H9 (cell line): ENCODE measurements around the gene MISP3. TPM values are rescaled to one million over a fixed set of nuclear protein-coding genes. Genes with fewer than 3 reads are reported as not detected.

Source experiments
- DNase-seq: peaks from one replicate; pipeline ENCODE4 v3.0.0-alpha.2; 2017
- H2AFZ ChIP-seq: one replicate; pipeline ENCODE4 v1.6.1; 2013; ENCODE audit warnings: mild to moderate bottlenecking, low read length, control low read depth, moderate library complexity
- H2AK5ac ChIP-seq: 2 replicates; pipeline ENCODE4 v1.6.1; 2013; ENCODE audit warnings: low read length, control low read depth, mixed read lengths; ENCODE audit not compliant: insufficient read length
- H2BK120ac ChIP-seq: one replicate; pipeline ENCODE4 v1.6.1; 2013; ENCODE audit warnings: low read depth, mild to moderate bottlenecking, low read length, control low read depth, inconsistent platforms; ENCODE audit not compliant: poor library complexity, severe bottlenecking
- H2BK12ac ChIP-seq: 2 replicates; pipeline ENCODE4 v1.6.1; 2013; ENCODE audit warnings: low read length, control low read depth, mixed read lengths, low read depth; ENCODE audit not compliant: insufficient read length
- H2BK15ac ChIP-seq: 2 replicates; pipeline ENCODE4 v1.6.1; 2013; ENCODE audit warnings: low read depth, low read length, control low read depth
- H2BK20ac ChIP-seq: one replicate; pipeline ENCODE4 v1.6.1; 2013; ENCODE audit warnings: low read depth, mild to moderate bottlenecking, low read length, control low read depth, inconsistent platforms; ENCODE audit not compliant: poor library complexity, severe bottlenecking
- H2BK5ac ChIP-seq: 2 replicates; pipeline ENCODE4 v1.6.1; 2013; ENCODE audit warnings: low read length, control low read depth, mixed read lengths; ENCODE audit not compliant: insufficient read length
- H3K14ac ChIP-seq: 2 replicates; pipeline ENCODE4 v1.6.1; 2013; ENCODE audit warnings: low read length, control low read depth; ENCODE audit not compliant: insufficient read depth
- H3K18ac ChIP-seq: 2 replicates; pipeline ENCODE4 v1.6.1; 2013; ENCODE audit warnings: low read depth, mild to moderate bottlenecking, mixed read lengths, low read length, control low read depth; ENCODE audit not compliant: insufficient read length
- H3K23ac ChIP-seq: 2 replicates; pipeline ENCODE4 v1.6.1; 2013; ENCODE audit warnings: low read length, control low read depth, mixed read lengths, low read depth; ENCODE audit not compliant: insufficient read length
- H3K23me2 ChIP-seq: 2 replicates; pipeline ENCODE4 v1.6.1; 2013; ENCODE audit warnings: low read depth, mild to moderate bottlenecking, mixed read lengths, low read length, control low read depth; ENCODE audit not compliant: insufficient read length, poor library complexity, severe bottlenecking
- H3K27ac ChIP-seq: 2 replicates; pipeline ENCODE4 v1.5.1; 2013; ENCODE audit warnings: low read length, control low read depth, mixed read lengths, low read depth; ENCODE audit not compliant: insufficient read length
- H3K27me3 ChIP-seq: 2 replicates; pipeline ENCODE4 v1.6.1; 2013; ENCODE audit warnings: low read length, control low read depth, inconsistent platforms; ENCODE audit not compliant: insufficient read depth
- H3K4ac ChIP-seq: 2 replicates; pipeline ENCODE4 v1.6.1; 2013; ENCODE audit warnings: low read depth, mild to moderate bottlenecking, control low read depth, inconsistent platforms, low read length, moderate library complexity
- H3K4me1 ChIP-seq: 2 replicates; pipeline ENCODE4 v1.6.1; 2013; ENCODE audit warnings: low read length, control low read depth, inconsistent platforms; ENCODE audit not compliant: insufficient read depth
- H3K4me2 ChIP-seq: 2 replicates; pipeline ENCODE4 v1.6.1; 2013; ENCODE audit warnings: low read length, control low read depth, mixed read lengths; ENCODE audit not compliant: insufficient read length, insufficient read depth
- H3K56ac ChIP-seq: 2 replicates; pipeline ENCODE4 v1.6.1; 2013; ENCODE audit warnings: low read depth, mild to moderate bottlenecking, mixed read lengths, low read length, control low read depth; ENCODE audit not compliant: insufficient read length
- H3K79me1 ChIP-seq: 2 replicates; pipeline ENCODE4 v1.6.1; 2013; ENCODE audit warnings: low read depth, mild to moderate bottlenecking, moderate library complexity, low read length, control low read depth, inconsistent platforms; ENCODE audit not compliant: insufficient read depth, poor library complexity, severe bottlenecking
- H3K79me2 ChIP-seq: 2 replicates; pipeline ENCODE4 v1.6.1; 2013; ENCODE audit warnings: low read length, control low read depth, inconsistent platforms; ENCODE audit not compliant: insufficient read depth
- H3K9ac ChIP-seq: 2 replicates; pipeline ENCODE4 v1.6.1; 2013; ENCODE audit warnings: low read length, control low read depth, mixed read lengths; ENCODE audit not compliant: insufficient read length; ENCODE audit errors: extremely low read depth
- H3K9me3 ChIP-seq: one replicate; pipeline ENCODE4 v1.6.1; 2013; ENCODE audit warnings: low read depth, low read length, inconsistent platforms; ENCODE audit not compliant: control insufficient read depth
- H3T11ph ChIP-seq: one replicate; pipeline ENCODE4 v1.6.1; 2013; ENCODE audit warnings: mild to moderate bottlenecking, low read length, control low read depth, inconsistent platforms
- H4K20me1 ChIP-seq: one replicate; pipeline ENCODE4 v1.6.1; 2013; ENCODE audit not compliant: control insufficient read depth, insufficient read length, insufficient read depth
- H4K5ac ChIP-seq: 2 replicates; pipeline ENCODE4 v1.6.1; 2013; ENCODE audit warnings: low read depth, mild to moderate bottlenecking, mixed read lengths, low read length, control low read depth; ENCODE audit not compliant: insufficient read length
- H4K8ac ChIP-seq: replicated peaks from 2 replicates; pipeline ENCODE4 v1.6.1; 2013; ENCODE audit warnings: low read length, control low read depth, mixed read lengths, low read depth; ENCODE audit not compliant: insufficient read length
- H4K91ac ChIP-seq: 2 replicates; pipeline ENCODE4 v1.6.1; 2013; ENCODE audit warnings: low read depth, mild to moderate bottlenecking, moderate library complexity, mixed read lengths, low read length, control low read depth; ENCODE audit not compliant: insufficient read length
- H3K27ac Mint-ChIP-seq, 3 experiments: 2 replicates in 2 of 3; 3 replicates in 1 of 3; pipeline ENCODE4 v1.8.0; 2020 to 2021; ENCODE audit warnings: mixed read lengths in 3 of 3, mild to moderate bottlenecking in 1 of 3, moderate library complexity in 1 of 3
- H3K27me3 Mint-ChIP-seq: 2 replicates; pipeline ENCODE4 v1.8.0; 2021; ENCODE audit warnings: low read depth, mild to moderate bottlenecking, moderate library complexity, mixed read lengths
- H3K36me3 Mint-ChIP-seq, 3 experiments: 2 replicates in 2 of 3; 3 replicates in 1 of 3; pipeline ENCODE4 v1.8.0; 2020 to 2021; ENCODE audit warnings: low read depth in 3 of 3, mixed read lengths in 3 of 3; ENCODE audit not compliant: insufficient read depth in 1 of 3
- H3K4me1 Mint-ChIP-seq, 2 experiments: 2 replicates each; pipeline ENCODE4 v1.8.0; 2020; ENCODE audit warnings: mixed read lengths in 2 of 2
- H3K4me3 Mint-ChIP-seq, 2 experiments: 2 replicates in 1 of 2; 3 replicates in 1 of 2; pipeline ENCODE4 v1.8.0; 2020 to 2021; ENCODE audit warnings: mild to moderate bottlenecking in 2 of 2, mixed read lengths in 2 of 2, moderate library complexity in 1 of 2
- H3K9me3 Mint-ChIP-seq, 2 experiments: 2 replicates in 1 of 2; 3 replicates in 1 of 2; pipeline ENCODE4 v1.8.0; 2020; ENCODE audit warnings: mild to moderate bottlenecking in 2 of 2, mixed read lengths in 2 of 2, moderate library complexity in 1 of 2
- WGBS: extraction: QIAGEN DNeasy Blood & Tissue Kit; methylation state at CpG from one replicate; pipeline ENCODE4 v1.1.7; 2013; ENCODE audit warnings: missing lambda C conversion rate, low lambda C conversion rate, mixed read lengths; ENCODE audit not compliant: insufficient read length; ENCODE audit errors: extremely low coverage; 5-methylcytosine and 5-hydroxymethylcytosine counted together
- total RNA-seq: library from RNA; stranded (reverse); gene quantifications from 2 replicates; pipeline ENCODE4 v1.2.1, GENCODE V29; 2021
- TF ChIP-seq, protein P1 (sequence below): fragments of 200-600 bp; sonication (generic); conservative IDR thresholded peaks from 3 replicates; pipeline ENCODE4 v1.8.0; 2021; ENCODE audit warnings: antibody characterized with exemption, mild to moderate bottlenecking

MISP3 gene
- total RNA-seq, 1 experiment from 2014 or later = 0.26 TPM

DNA sequence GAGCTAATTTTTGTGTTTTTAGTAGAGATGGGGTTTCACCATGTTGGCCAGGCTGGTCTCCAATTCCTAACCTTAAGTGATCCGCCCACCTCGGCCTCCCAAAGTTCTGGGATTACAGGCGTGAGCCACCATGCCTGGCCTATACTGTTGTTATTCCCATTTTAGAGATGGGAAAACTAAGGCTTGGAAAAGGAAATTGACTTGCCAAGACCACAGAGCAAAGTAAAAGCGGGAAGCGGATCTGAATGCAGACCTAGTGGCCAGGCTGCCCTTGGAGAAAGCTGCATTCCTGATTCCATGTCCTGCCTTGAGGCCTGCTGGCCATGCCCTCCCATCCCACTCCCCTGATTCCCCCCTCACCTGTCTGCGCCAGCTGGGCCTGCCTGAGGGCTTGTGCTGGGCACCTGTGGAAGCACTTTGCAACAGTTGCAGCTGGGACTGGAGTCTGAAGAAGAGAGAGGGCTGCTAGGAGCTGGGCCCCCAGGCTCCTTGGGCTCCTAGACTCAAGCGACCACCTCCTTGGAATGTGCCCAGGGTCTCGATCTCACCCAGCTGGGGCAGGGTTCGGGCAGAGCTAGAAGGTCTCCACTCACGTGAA is 16.4 kb upstream of the MISP3 start:
- Histone ChIP-seq H3K56ac (no peak overlapping the region), H4K8ac (no peak overlapping the region), H3K9me3 (no peaks in the 10 kb centered on the region), H3K4ac (no peak overlapping the region), H4K20me1 (no peaks in the 10 kb centered on the region), H3K79me2 (no peaks in the 10 kb centered on the region), H3T11ph (no peak overlapping the region), H2BK20ac (no peak overlapping the region), H3K23me2 (peaks cover 6% of the 10 kb centered on the region), H2BK5ac (no peak overlapping the region), H4K5ac (no peak overlapping the region), H2AK5ac (no peak overlapping the region), H3K27me3 (peaks cover 8% of the 10 kb centered on the region), H2AFZ (no peak overlapping the region), H2BK12ac (no peak overlapping the region), H2BK120ac (no peak overlapping the region), H3K4me1 (no peaks in the 10 kb centered on the region; the same call in 1 of the 2 replicates), H2BK15ac (no peak overlapping the region), H3K9ac (no peak overlapping the region), H3K4me2 (no peak overlapping the region), H3K79me1 (no peaks in the 10 kb centered on the region), H3K23ac (no peak overlapping the region), H3K27ac (no peak overlapping the region), H4K91ac (no peak overlapping the region), H3K14ac (no peak overlapping the region), H3K18ac (no peak overlapping the region)
- no CpG with 5 or more reads among the region's 10 CpGs for WGBS
- H3K36me3 Mint-ChIP-seq = peaks cover 10 to 14% (median 12%) of the 10 kb centered on the region in 3 experiments; a peak in 6 of 7 replicates
- TF ChIP-seq, protein P1, sequence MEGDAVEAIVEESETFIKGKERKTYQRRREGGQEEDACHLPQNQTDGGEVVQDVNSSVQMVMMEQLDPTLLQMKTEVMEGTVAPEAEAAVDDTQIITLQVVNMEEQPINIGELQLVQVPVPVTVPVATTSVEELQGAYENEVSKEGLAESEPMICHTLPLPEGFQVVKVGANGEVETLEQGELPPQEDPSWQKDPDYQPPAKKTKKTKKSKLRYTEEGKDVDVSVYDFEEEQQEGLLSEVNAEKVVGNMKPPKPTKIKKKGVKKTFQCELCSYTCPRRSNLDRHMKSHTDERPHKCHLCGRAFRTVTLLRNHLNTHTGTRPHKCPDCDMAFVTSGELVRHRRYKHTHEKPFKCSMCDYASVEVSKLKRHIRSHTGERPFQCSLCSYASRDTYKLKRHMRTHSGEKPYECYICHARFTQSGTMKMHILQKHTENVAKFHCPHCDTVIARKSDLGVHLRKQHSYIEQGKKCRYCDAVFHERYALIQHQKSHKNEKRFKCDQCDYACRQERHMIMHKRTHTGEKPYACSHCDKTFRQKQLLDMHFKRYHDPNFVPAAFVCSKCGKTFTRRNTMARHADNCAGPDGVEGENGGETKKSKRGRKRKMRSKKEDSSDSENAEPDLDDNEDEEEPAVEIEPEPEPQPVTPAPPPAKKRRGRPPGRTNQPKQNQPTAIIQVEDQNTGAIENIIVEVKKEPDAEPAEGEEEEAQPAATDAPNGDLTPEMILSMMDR = no peak
- H3K9me3 Mint-ChIP-seq = no peaks in the 10 kb centered on the region; a peak in 2 of 5 replicates
- H3K4me3 Mint-ChIP-seq = peak overlapping the region in 1 of 2 experiments; percentile 89; a peak in 2 of 5 replicates
- peaks cover 9 to 20% of the 10 kb centered on the region in 2 experiments for H3K4me1 Mint-ChIP-seq
- H3K27me3 Mint-ChIP-seq = peaks cover 44% of the 10 kb centered on the region
- no peak for DNase-seq
- no peak overlapping the region for H3K27ac Mint-ChIP-seq
